Astrocyte of the cerebellum (primary cell): Measurements from ENCODE around the gene PBX2.
A peak's percentile ranks its signal among the peaks of the same experiment; 100 is the strongest.

ENCODE experiments used
- DNase-seq: peaks from one replicate; pipeline ENCODE4 v3.0.0-alpha.2; 2011; ENCODE audit warnings: low read depth
- H3K4me3 ChIP-seq: 2 replicates; pipeline ENCODE4 v1.5.1; 2011; ENCODE audit warnings: mild to moderate bottlenecking, low read depth, low read length, moderate library complexity
- in situ Hi-C: cut with HindIII; loops from 2 replicates; pipeline ENCODE4 v1.10.0; 2017; ENCODE audit warnings: low sequenced_read_pairs
- TF ChIP-seq, protein P1 (sequence below): IDR thresholded peaks from 2 replicates; pipeline ENCODE4 v1.5.1; 2012; ENCODE audit warnings: low read length, low read depth, moderate library complexity, mild to moderate bottlenecking; ENCODE audit errors: missing control alignments

PBX2 gene

DNA sequence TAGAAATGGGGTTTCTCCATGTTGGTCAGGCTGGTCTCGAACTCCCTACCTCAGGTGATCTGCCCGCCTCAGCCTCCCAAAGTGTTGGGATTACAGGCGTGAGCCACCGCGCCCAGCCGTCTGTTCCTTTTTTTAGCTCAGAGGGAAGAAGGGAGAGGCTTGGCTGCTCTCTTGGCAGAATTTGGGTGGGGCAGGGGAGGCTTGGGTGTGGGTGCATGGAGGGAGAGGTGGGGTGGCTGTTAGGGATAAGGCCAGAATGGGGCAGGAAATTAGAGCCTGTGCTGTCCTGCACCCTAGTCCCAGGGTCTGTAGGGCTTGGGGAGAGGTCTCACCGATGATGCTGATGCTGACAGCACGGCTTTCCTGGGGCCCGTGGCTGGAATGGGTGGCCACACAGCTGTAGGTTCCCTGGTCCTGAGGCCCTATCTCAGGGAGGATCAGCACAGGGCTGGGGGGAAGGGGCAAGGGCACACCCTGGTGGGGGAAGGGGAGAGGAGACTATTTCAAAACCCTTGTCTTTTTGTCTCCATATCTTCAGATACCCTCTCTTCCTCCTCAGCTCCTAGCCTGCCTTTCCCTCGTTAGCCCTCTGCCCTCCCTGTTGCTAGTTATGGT is 8.0 kb downstream of the PBX2 start:
- DNase-seq, result no peak
- TF ChIP-seq, protein P1, sequence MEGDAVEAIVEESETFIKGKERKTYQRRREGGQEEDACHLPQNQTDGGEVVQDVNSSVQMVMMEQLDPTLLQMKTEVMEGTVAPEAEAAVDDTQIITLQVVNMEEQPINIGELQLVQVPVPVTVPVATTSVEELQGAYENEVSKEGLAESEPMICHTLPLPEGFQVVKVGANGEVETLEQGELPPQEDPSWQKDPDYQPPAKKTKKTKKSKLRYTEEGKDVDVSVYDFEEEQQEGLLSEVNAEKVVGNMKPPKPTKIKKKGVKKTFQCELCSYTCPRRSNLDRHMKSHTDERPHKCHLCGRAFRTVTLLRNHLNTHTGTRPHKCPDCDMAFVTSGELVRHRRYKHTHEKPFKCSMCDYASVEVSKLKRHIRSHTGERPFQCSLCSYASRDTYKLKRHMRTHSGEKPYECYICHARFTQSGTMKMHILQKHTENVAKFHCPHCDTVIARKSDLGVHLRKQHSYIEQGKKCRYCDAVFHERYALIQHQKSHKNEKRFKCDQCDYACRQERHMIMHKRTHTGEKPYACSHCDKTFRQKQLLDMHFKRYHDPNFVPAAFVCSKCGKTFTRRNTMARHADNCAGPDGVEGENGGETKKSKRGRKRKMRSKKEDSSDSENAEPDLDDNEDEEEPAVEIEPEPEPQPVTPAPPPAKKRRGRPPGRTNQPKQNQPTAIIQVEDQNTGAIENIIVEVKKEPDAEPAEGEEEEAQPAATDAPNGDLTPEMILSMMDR, result no peak
- in situ Hi-C loops, result loop anchor here (10.0 kb wide), 1 partner anchor 57 kb away; the partner anchor contains the start of gene ATF6B
- H3K4me3 ChIP-seq, result no peak overlapping the region

DNA sequence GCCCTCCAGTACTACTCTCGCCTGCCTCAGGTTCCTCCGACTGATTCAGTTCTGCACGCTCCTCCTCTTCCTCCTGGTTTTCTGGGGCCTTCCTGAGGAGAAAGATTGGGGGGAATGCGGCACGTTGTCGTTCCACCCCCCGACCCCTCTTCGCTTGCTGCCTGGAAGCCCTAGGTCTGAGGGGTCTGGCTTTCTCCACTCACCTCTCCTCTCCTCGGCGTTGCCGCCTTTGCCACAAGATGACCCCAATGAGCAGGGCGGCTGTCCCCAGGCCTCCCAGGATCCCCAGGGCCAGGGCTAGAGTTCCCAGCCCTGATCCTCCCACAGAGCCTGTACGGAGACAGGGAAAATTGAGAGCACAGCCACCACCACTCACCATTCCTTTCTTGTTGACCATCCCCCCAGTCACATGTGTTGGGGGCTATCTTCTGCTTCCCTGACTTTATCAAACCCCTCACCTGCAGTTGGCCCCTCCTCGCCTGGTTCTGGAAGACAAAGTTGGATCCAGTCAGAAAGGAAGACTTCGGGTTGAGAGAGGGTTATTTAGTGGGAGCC is 8.8 kb downstream of the PBX2 start:
- no peak for DNase-seq
- TF ChIP-seq, protein P1, result no peak
- in situ Hi-C loops, result loop anchor here (10.0 kb wide), 1 partner anchor 56 kb away; the partner anchor contains the start of gene ATF6B
- no peak overlapping the region for H3K4me3 ChIP-seq

GRCh38 chr6:32179766-32180405 is 10.1 kb downstream of the PBX2 start:
- no peak for DNase-seq
- H3K4me3 ChIP-seq, result no peak overlapping the region
- TF ChIP-seq, protein P1, result no peak
- in situ Hi-C loops, result loop anchor here (10.0 kb wide), 1 partner anchor 55 kb away; the partner anchor contains the start of gene ATF6B

GRCh38 chr6:32178547-32179440 is 11.2 kb downstream of the PBX2 start:
- peak overlapping the region; percentile 100 for H3K4me3 ChIP-seq
- TF ChIP-seq, protein P1, result no peak
- in situ Hi-C loops, result no loop called here
- DNase-seq, result no peak

GRCh38 chr6:32177788-32178546 is 12.0 kb downstream of the PBX2 start, which contains the start of gene RNF5:
TSS of gene RNF5 (plus strand) at chr6:32178405. CDS start at chr6:32178512, 107 bp downstream.
- TF ChIP-seq, protein P1, result no peak
- in situ Hi-C loops, result no loop called here

More at GRCh38 chr6:32177788-32178546, 12.0 kb downstream of the PBX2 start, which contains the start of gene RNF5:
- peak; percentile 100 for DNase-seq
- H3K4me3 ChIP-seq, result peak within 1 kb of the TSS; percentile 100
